ENCODE data around the gene ZNF217.
"Not testable (repeated sequence)": the region's sequence is repeated elsewhere in the genome, so short reads cannot be mapped to it uniquely, and the experiment has no call there.

Gene ZNF217

GRCh38 chr20:53582251-53582570 is 11.4 kb downstream of the ZNF217 start:
- DNase-seq: no peak

GRCh38 chr20:53581444-53582250 is 12.0 kb downstream of the ZNF217 start:
- no peak for DNase-seq

GRCh38 chr20:53580376-53581111 is 13.1 kb downstream of the ZNF217 start:
- DNase-seq: no peak

GRCh38 chr20:53579581-53580375 is 13.9 kb downstream of the ZNF217 start:
- DNase-seq: peak; percentile 73

- no peak for DNase-seq
These were observed 14.4 kb downstream of the ZNF217 start for GRCh38 chr20:53579266-53579580.

GRCh38 chr20:53578492-53579222 is 15.0 kb downstream of the ZNF217 start:
- DNase-seq: peak; percentile 86

GRCh38 chr20:53576586-53577318 is 16.9 kb downstream of the ZNF217 start:
- no peak for DNase-seq

- DNase-seq: no peak
These were observed 17.5 kb downstream of the ZNF217 start for GRCh38 chr20:53576195-53576580.

GRCh38 chr20:53575481-53576194 is 18.0 kb downstream of the ZNF217 start:
- no peak for DNase-seq

- no peak for DNase-seq
These were observed 18.8 kb downstream of the ZNF217 start for GRCh38 chr20:53574819-53575218.

GRCh38 chr20:53574259-53574789 is 19.3 kb downstream of the ZNF217 start:
- DNase-seq: no peak

GRCh38 chr20:53571555-53572286 is 21.9 kb downstream of the ZNF217 start:
- DNase-seq: no peak

- no peak for DNase-seq
These were observed 23.0 kb downstream of the ZNF217 start for GRCh38 chr20:53570446-53571276.

GRCh38 chr20:53569606-53570307 is 23.9 kb downstream of the ZNF217 start:
- DNase-seq: no peak

- no peak for DNase-seq
These were observed 24.6 kb downstream of the ZNF217 start for GRCh38 chr20:53569005-53569404.

GRCh38 chr20:53568351-53568750 is 25.3 kb downstream of the ZNF217 start:
- DNase-seq: no peak

- DNase-seq: no peak
These were observed 26.2 kb downstream of the ZNF217 start for GRCh38 chr20:53567379-53567917.

- DNase-seq: not testable (repeated sequence)
These were observed 27.0 kb downstream of the ZNF217 start for GRCh38 chr20:53566623-53567022.
